Ramos (cell line): ENCODE measurements around the gene AANAT.

ENCODE experiments used
- in situ Hi-C: fragments of 300-500 bp; cut with MboI; formaldehyde crosslinking; loops from one replicate; pipeline ENCODE4 v1.14.3; 2022; ENCODE audit warnings: low sequenced_read_pairs; ENCODE audit not compliant: unreplicated experiment

The AANAT gene

GRCh38 chr17:76500747-76501017, 33.3 kb downstream of the AANAT start:
- in situ Hi-C loops: no loop called here

- in situ Hi-C loops: no loop called here
Measured at GRCh38 chr17:76501018-76501826, 33.8 kb downstream of the AANAT start, which contains the start of gene RHBDF2. RHBDF2 (minus strand) TSS chr17:76501423; CDS start chr17:76481524, 19,899 bp downstream.

- in situ Hi-C loops: no loop called here
Measured at GRCh38 chr17:76501827-76502307, 34.5 kb downstream of the AANAT start.

GRCh38 chr17:76502341-76503211, 35.2 kb downstream of the AANAT start:
- in situ Hi-C loops: no loop called here

GRCh38 chr17:76504117-76504516, 36.7 kb downstream of the AANAT start:
- in situ Hi-C loops: no loop called here

- in situ Hi-C loops: loop anchor here (5.0 kb wide), 1 partner anchor 34 kb away; no protein-coding TSS in a partner anchor
Measured at GRCh38 chr17:76506408-76507345, 39.3 kb downstream of the AANAT start.

GRCh38 chr17:76508472-76509063, 41.2 kb downstream of the AANAT start:
- in situ Hi-C loops: loop anchor here (5.0 kb wide), 1 partner anchor 36 kb away; no protein-coding TSS in a partner anchor

- in situ Hi-C loops: loop anchor here (5.0 kb wide), 1 partner anchor 209 kb away; no protein-coding TSS in a partner anchor
Measured at GRCh38 chr17:76510831-76511244, 43.4 kb downstream of the AANAT start.

GRCh38 chr17:76511668-76512365, 44.4 kb downstream of the AANAT start:
- in situ Hi-C loops: loop anchor here (5.0 kb wide), 1 partner anchor 210 kb away; no protein-coding TSS in a partner anchor

GRCh38 chr17:76512366-76513305, 45.2 kb downstream of the AANAT start:
- in situ Hi-C loops: loop anchor here (5.0 kb wide), 1 partner anchor 210 kb away; no protein-coding TSS in a partner anchor

GRCh38 chr17:76513306-76513692, 45.9 kb downstream of the AANAT start:
- in situ Hi-C loops: loop anchor here (5.0 kb wide), 1 partner anchor 211 kb away; no protein-coding TSS in a partner anchor

- in situ Hi-C loops: loop anchor here (5.0 kb wide), 1 partner anchor 212 kb away; no protein-coding TSS in a partner anchor
Measured at GRCh38 chr17:76514355-76514754, 47.0 kb downstream of the AANAT start.

GRCh38 chr17:76515274-76515949, 48.0 kb downstream of the AANAT start:
- in situ Hi-C loops: no loop called here

GRCh38 chr17:76517638-76518038, 50.2 kb downstream of the AANAT start:
- in situ Hi-C loops: no loop called here

GRCh38 chr17:76519048-76519966, 51.9 kb downstream of the AANAT start:
- in situ Hi-C loops: no loop called here
